Vagina (tissue), 2 donors: ENCODE measurements around the gene CPNE8.

Experiments
- CTCF ChIP-seq, 3 experiments: fragments of 450-650 bp in 2 of 3; fragments of 200-600 bp in 1 of 3; sonication (generic) in 1 of 3; IDR thresholded peaks; one replicate each; pipeline ENCODE4 v1.5.1; 2017 to 2019; ENCODE audit warnings: antibody characterized with exemption in 3 of 3, mild to moderate bottlenecking in 2 of 3, moderate library complexity in 2 of 3
- POLR2A ChIP-seq, 2 donors: fragments of 450-650 bp; IDR thresholded peaks; one replicate each; pipeline ENCODE4 v1.6.1; 2017; ENCODE audit warnings: antibody characterized with exemption in 2 of 2, mild to moderate bottlenecking in 2 of 2, moderate library complexity in 2 of 2

- TF ChIP-seq CTCF (IDR thresholded peaks at IDR 0.05) = no peak
- no peak for TF ChIP-seq POLR2A (IDR thresholded peaks at IDR 0.05)
Measured at GRCh38 chr12:38921025-38921677, 15.8 kb upstream of the CPNE8 start.
